ENCODE measurements around the gene SH3TC1. TPM values are rescaled to one million over a fixed set of nuclear protein-coding genes. Genes with fewer than 3 reads are reported as not detected.

The SH3TC1 gene
- total and polyA plus RNA-seq, 10 of the 15 experiments (the other 5 are each of a cell fraction or from before 2014, with no cell fraction given), result 0.19 to 47.0 (median 18.4) TPM

DNA sequence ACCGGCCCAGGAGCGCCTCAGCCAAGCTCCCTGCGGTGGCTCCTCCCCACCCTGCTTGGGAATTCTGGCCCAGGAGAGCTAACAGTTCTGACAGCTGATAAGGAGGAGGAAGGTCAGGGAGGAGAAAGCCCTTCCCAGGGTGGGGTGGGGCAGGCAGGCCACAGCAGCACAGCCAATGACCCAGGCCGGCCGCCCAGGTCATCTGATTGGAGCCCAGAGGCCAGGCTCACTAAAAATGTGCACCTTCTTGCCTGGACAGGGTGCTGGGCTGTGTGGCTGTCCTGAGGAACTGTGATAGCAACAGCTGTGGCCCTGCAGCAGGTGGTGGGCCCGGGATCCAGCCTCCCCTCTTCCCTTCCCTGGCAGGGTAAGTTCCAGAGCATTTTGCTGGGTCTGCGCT is 17.2 kb upstream of the SH3TC1 start:
- no peaks in the 10 kb centered on the region for H3K79me2 ChIP-seq (ENCODE audit: control insufficient read depth, insufficient read depth, low read length)
- FAIRE-seq (no peak), ATAC-seq (no peak), DNase-seq (ENCODE audit: low read depth, low spot score) (no peak)
- RAD21 ChIA-PET (ENCODE audit: unreplicated experiment), result no interaction called here
- no peak overlapping the region for H3K4me3 ChIP-seq
- intact Hi-C loops (cut with micrococcal nuclease; ENCODE audit: unreplicated experiment) (no loop called here), in situ Hi-C loops (cut with MboI) (no loop called here)
- 49% methylated on average over 7 of the region's 7 CpGs for WGBS (ENCODE audit: insufficient coverage, insufficient replicate concordance, low lambda C conversion rate, missing lambda C conversion rate)
- H2AFZ ChIP-seq (ENCODE audit: control insufficient read depth, low read depth, low read length), result no peak overlapping the region
- CTCF ChIA-PET, result no interaction called here
- no peaks in the 10 kb centered on the region for H3K9me3 ChIP-seq (replicated peaks; ENCODE audit: control insufficient read depth, insufficient read depth, low read length)
- no peak overlapping the region for H3K9ac ChIP-seq (ENCODE audit: control insufficient read depth, insufficient read depth, low read length)
- no peaks in the 10 kb centered on the region for H3K4me1 ChIP-seq (ENCODE audit: control insufficient read depth, insufficient read depth, low read length)
- BruUV-seq (replicated peaks), result no TSS peak
- no peaks in the 10 kb centered on the region for H4K20me1 ChIP-seq (ENCODE audit: control insufficient read depth, insufficient read depth)
- H3K27ac ChIP-seq (ENCODE audit: control insufficient read depth, insufficient read depth), result no peak overlapping the region
- POLR2A ChIA-PET, result no interaction called here
- no peaks in the 10 kb centered on the region for H3K36me3 ChIP-seq (ENCODE audit: control insufficient read depth in 2 of 2, insufficient read depth in 2 of 2, low read length in 1 of 2)
- no peak for TF ChIP-seq ZBED1 (IDR thresholded peaks at IDR 0.05; ENCODE audit: borderline replicate concordance)
- SMC1A ChIA-PET (ENCODE audit: uncharacterized antibody, unreplicated experiment), result no interaction called here
- no peak overlapping the region for H3K4me2 ChIP-seq (ENCODE audit: control insufficient read depth, insufficient read depth)
- no peaks in the 10 kb centered on the region for H3K27me3 ChIP-seq (replicated peaks in 1 of 2; ENCODE audit: control insufficient read depth in 2 of 2, insufficient read depth in 2 of 2, low read length in 1 of 2)

DNA sequence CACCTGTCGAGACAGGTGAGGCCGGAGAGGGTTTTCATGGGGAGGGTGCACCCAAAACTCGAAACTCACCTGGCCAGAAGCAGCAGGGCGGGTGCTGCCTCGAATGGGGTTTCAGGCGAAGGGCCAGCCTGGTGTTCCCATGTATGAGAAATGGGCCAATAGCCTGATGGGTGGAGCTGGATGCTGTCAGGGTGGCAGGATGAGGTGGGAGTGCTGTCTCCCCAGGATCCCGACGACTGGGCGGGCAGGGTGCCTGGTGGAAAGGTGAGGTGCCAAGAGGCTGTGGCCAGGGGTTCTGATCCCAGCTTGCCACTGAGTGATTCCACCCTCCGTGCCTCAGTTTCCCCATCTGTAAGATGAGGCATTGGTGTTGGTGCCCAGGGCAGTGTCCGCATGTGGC is 16.8 kb upstream of the SH3TC1 start:
- H3K4me1 ChIP-seq (ENCODE audit: control insufficient read depth, insufficient read depth, low read length), result no peaks in the 10 kb centered on the region
- CTCF ChIA-PET, result no interaction called here
- RAD21 ChIA-PET (ENCODE audit: unreplicated experiment), result no interaction called here
- no peaks in the 10 kb centered on the region for H3K36me3 ChIP-seq (ENCODE audit: control insufficient read depth in 2 of 2, insufficient read depth in 2 of 2, low read length in 1 of 2)
- in situ Hi-C loops (cut with MboI) (no loop called here), intact Hi-C loops (cut with micrococcal nuclease; ENCODE audit: unreplicated experiment) (no loop called here)
- SMC1A ChIA-PET (ENCODE audit: uncharacterized antibody, unreplicated experiment), result no interaction called here
- no peak overlapping the region for H3K4me3 ChIP-seq
- 56% methylated on average over 11 of the region's 11 CpGs for WGBS (ENCODE audit: insufficient coverage, insufficient replicate concordance, low lambda C conversion rate, missing lambda C conversion rate)
- no peak overlapping the region for H3K9ac ChIP-seq (ENCODE audit: control insufficient read depth, insufficient read depth, low read length)
- POLR2A ChIA-PET, result no interaction called here
- no peak for TF ChIP-seq SPI1 (IDR thresholded peaks at IDR 0.05; ENCODE audit: borderline replicate concordance, insufficient read depth, low read depth, low read length)
- no peak for TF ChIP-seq STAT3 (IDR thresholded peaks at IDR 0.05; ENCODE audit: low read depth, low read length)
- no peak for TF ChIP-seq BMI1 (IDR thresholded peaks at IDR 0.05; ENCODE audit: borderline replicate concordance)
- no peak for TF ChIP-seq ESRRA (IDR thresholded peaks at IDR 0.05; ENCODE audit: low read length)
- TF ChIP-seq STAT1 (conservative IDR thresholded peaks at IDR 0.05), result no peak
- TF ChIP-seq, protein P1, sequence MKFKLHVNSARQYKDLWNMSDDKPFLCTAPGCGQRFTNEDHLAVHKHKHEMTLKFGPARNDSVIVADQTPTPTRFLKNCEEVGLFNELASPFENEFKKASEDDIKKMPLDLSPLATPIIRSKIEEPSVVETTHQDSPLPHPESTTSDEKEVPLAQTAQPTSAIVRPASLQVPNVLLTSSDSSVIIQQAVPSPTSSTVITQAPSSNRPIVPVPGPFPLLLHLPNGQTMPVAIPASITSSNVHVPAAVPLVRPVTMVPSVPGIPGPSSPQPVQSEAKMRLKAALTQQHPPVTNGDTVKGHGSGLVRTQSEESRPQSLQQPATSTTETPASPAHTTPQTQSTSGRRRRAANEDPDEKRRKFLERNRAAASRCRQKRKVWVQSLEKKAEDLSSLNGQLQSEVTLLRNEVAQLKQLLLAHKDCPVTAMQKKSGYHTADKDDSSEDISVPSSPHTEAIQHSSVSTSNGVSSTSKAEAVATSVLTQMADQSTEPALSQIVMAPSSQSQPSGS (IDR thresholded peaks at IDR 0.05; ENCODE audit: low read length), result no peak
- H4K20me1 ChIP-seq (ENCODE audit: control insufficient read depth, insufficient read depth), result no peaks in the 10 kb centered on the region
- no peak for FAIRE-seq
- no peak overlapping the region for H2AFZ ChIP-seq (ENCODE audit: control insufficient read depth, low read depth, low read length)
- no peak for DNase-seq (ENCODE audit: low read depth, low spot score)
- H3K27ac ChIP-seq (ENCODE audit: control insufficient read depth, insufficient read depth), result no peak overlapping the region
- H3K4me2 ChIP-seq (ENCODE audit: control insufficient read depth, insufficient read depth), result no peak overlapping the region
- H3K9me3 ChIP-seq (replicated peaks; ENCODE audit: control insufficient read depth, insufficient read depth, low read length), result no peaks in the 10 kb centered on the region
- H3K27me3 ChIP-seq (replicated peaks in 1 of 2; ENCODE audit: control insufficient read depth in 2 of 2, insufficient read depth in 2 of 2, low read length in 1 of 2), result no peaks in the 10 kb centered on the region
- no peaks in the 10 kb centered on the region for H3K79me2 ChIP-seq (ENCODE audit: control insufficient read depth, insufficient read depth, low read length)
- no TSS peak for BruUV-seq (replicated peaks)
- ATAC-seq, result no peak

All from GM12878 (cell line).